A673 (cell line): Measurements from ENCODE around the gene CCDC71.

Experiments
- CTCF ChIP-seq: fragments of 300-800, 200-600 bp; sonication (generic); conservative IDR thresholded peaks from 2 replicates; pipeline ENCODE4 v1.5.1; 2017; ENCODE audit warnings: low read depth, mild to moderate bottlenecking, antibody characterized with exemption, low read length, moderate library complexity, mixed read lengths
- EZH2 ChIP-seq: fragments of 200-600 bp; sonication (generic); IDR thresholded peaks from 2 replicates; pipeline ENCODE4 v1.6.1; 2017; ENCODE audit warnings: borderline replicate concordance, low read depth, mild to moderate bottlenecking, mixed read lengths, antibody characterized with exemption, low read length; ENCODE audit not compliant: poor library complexity, severe bottlenecking

GRCh38 chr3:49123687-49124086 is 42.4 kb downstream of the CCDC71 start:
- no peak for TF ChIP-seq CTCF
- no peak for TF ChIP-seq EZH2
